NCI-H446 treated with DMSO at 0.1 percent for 48 hours (cell line): ENCODE data around the gene OPCML.

Source experiments
- DNase-seq: peaks from one replicate; lab custom pipeline; 2025; lab: John Stamatoyannopoulos, UW

Gene OPCML

DNA sequence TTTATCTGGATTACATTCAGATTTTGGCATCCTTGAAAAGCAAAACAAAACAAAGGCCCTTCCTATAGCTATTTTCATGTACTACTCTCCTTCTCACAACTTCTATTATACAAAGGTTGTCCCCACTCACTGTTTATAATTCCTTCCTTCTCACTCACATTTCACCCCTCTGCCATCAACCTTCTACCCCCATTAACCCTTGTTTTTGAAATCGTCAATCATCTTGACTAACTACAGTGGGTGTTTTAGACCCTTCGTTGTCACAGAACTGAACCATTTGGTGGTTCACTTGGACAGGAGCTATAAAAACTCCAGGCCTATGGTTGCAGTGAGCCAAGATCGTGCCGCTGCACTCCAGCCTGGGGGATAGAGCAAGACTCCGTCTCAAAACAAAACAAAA, 639.4 kb downstream of the OPCML start:
- DNase-seq: no peak

GRCh38 chr11:132888226-132888625, 644.1 kb downstream of the OPCML start:
- no peak for DNase-seq

- no peak for DNase-seq
These were observed 646.0 kb downstream of the OPCML start for GRCh38 chr11:132886335-132886734.

GRCh38 chr11:132883241-132883640, 649.1 kb downstream of the OPCML start:
- DNase-seq: no peak

GRCh38 chr11:132881622-132882021, 650.7 kb downstream of the OPCML start:
- DNase-seq: no peak

- DNase-seq: no peak
These were observed 654.2 kb downstream of the OPCML start for GRCh38 chr11:132878111-132878510.

- DNase-seq: no peak
These were observed 655.6 kb downstream of the OPCML start for GRCh38 chr11:132876705-132877104.

DNA sequence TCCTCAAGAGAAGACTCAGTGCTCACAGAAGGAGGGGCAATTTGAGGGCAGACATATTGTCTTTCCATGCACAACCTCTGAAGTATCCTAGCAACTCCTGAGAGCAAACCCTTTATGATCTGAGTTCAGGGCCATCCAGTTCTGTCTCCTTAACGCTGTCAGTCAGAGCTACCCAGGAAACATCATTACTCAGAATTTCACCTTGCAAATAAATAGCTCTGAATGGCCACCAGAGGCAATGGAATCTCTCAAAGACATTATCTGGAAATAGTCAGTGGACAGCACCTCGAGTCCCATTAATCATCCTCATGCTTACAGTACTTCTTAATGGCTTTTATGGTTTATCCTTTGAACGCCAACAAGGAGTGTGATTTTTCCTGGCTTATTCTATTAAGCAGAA, 656.1 kb downstream of the OPCML start:
- no peak for DNase-seq

DNA sequence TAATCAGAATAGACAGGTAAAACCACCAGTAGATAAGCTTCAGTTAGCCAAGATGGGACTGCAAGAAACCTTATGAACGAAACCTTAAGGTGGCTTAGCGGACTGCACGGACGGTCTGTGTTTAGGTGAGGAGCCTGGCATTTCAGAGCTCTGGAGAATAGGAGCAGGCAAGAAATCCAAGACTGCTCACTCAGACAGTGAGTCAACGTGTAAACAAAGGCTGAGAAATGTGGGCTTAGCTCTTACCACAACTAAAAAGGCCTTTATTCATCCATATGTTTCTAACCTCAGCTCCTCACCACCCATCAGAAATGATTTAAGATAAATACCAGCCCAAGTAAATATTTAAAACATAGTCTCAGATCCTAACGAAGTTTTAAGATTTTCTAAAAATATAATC, 657.7 kb downstream of the OPCML start:
- DNase-seq: no peak

DNA sequence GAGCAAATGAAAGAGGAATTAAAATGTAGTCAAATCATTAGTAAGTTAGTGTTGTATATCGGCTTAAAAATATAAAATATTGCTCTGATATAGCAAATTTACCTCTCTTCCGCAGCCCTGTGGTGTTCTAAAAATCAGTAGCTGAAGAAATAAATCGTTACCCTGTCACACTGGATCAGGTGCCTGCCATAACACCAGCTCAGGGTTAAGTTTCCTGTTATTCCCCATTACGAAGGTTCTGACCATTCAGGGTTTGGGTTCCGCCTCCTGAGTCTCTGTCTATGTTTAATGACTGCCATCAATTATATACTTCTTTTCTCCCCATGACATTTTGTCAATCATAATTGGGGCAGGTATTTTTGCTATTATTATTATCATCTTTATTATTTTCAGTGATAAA, 658.5 kb downstream of the OPCML start:
- DNase-seq: no peak

DNA sequence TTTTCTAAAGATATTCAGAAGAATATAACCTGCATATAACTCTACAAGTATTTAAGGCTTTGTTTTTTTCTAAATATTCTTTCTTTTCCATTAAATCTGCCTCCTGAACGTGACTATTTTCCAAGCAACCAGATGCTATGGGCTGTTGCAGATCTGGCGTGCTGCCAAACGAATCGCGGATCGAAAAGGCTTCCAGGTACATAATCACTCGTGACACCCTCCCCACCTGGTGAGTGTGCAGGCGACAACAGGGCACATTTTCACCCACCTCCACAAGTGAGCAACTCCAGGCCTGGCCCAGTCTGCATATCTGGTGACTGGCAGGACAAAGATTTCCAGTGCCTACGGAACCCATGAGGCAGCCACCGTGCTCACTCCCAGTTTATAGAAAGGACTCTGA, 660.1 kb downstream of the OPCML start:
- DNase-seq: no peak

DNA sequence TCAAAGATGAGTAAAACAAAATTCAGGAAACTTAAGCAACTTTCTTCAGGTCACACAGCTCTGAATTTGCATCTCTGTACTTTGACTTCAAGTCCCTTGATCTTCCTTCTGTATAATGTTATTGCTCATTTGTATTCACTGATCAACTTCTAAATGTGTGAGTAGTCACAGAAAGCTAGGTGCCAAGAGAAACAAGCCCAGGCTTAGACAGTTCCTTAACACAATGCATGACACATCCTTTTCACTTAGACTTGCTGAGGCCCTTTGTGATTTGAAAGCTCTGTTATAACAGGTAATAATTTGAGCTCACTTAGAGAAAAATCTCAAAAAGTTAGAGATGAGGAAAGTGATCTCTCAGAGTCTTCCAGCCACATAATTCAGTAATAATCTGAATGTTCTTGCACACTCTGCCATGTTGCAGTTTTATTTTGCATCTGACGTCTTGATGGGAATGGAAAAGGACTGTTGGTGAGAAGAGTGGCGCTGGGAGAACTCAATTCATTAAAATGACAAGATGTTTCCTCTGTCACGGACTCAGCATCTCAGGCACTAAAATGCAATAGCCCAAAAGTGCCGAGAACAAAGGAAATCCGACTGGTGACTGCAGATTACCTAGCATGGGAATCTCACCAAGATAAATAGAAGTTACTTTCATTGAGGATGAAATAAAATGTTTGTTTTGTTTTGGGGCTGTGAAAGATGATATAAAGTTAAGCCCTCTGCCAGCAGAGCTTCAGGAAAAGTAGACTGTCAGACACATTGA, 665.3 kb downstream of the OPCML start:
- no peak for DNase-seq

DNA sequence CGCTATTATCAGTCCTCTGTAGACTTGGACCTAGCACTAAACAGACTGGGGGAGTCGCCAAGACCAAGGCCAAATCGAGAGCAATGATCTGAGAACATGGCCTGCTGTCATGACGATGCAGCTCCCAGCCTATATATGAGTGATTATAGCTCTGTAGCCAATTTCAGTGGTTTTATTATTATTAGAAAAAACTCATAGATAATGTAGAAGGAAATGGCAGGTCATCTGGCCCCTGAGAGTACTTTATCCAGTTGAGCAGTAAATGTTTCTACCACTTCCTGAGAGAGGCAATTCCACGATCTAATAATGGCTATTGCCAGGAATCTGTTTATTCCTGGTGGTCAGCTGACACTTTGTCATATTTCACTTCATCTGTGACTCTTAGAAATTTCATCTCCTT, 666.7 kb downstream of the OPCML start:
- no peak for DNase-seq

DNA sequence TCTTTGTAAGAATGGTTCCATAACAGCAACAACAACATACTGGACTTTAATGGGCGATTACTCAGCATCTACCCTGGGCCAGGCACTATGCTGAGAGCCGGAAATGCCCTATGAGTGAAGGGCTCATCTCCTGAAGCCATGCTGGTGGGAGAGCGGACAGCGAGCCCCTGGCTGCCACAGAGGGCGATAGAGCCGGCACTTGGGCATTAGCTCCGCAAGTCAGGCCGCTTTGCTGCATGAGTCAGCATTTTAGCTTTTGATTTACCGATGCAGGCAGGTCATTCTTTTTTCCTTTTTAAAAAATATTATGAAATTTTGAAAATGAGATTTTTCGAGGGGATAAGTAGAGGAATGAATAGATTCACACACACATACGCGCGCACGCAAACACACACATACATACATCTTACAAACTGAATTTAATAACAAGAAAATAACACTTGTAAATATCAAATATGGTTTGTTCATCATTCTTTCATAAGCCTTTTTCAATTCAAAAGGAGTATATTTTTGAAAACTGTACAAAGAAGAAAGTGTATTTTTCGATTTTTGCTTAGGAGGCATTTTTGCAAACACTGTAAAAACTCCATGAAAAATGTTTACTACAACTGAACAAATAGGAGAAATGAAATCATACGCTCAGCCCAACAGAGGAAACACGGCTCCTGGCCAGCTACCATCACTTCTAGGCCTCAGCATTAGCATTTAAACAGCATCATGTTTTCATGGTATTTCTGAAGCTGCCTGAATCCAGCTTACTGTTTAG, 667.3 kb downstream of the OPCML start:
- DNase-seq: no peak

GRCh38 chr11:132862933-132863332, 669.4 kb downstream of the OPCML start:
- no peak for DNase-seq

GRCh38 chr11:132862137-132862536, 670.2 kb downstream of the OPCML start:
- no peak for DNase-seq

DNA sequence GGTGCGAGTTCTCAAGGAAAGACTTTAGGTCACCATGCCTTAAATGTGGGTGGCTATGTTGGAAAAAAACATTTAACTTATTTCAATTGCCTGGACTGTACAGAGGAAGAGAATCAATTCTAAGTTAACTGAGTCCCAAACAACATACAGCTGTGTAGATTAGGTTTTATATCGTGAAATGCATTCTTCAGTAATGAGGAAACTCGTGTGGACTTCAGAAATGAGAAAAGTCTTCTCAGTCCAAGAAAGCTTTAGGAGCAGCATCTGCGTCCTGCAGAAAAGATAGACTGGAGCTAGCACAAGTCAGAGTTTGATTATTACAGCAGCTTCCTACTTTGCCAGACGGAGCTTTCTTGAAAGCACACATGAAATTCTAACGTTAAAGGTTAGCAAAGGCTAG, 673.0 kb downstream of the OPCML start:
- DNase-seq: no peak

- no peak for DNase-seq
These were observed 674.1 kb downstream of the OPCML start for GRCh38 chr11:132858223-132858622.

DNA sequence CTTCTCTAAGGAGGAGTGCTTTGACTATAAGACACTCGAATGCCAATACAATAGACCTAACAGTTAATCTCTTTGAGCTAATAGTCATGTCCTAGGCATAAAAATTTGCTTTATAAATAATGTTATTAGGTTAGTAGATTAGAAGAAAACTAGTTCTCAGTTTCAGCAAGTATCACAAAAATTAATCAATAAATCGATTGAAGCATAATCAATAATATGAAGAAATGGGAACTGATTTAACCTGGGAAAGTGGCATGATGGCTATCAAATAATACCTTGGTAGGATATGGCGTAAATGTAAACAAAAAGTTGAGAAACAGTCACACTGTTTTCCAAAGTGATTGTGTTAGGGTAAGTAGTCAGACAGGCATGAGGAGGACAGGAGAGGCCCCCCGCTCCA, 676.3 kb downstream of the OPCML start:
- no peak for DNase-seq

DNA sequence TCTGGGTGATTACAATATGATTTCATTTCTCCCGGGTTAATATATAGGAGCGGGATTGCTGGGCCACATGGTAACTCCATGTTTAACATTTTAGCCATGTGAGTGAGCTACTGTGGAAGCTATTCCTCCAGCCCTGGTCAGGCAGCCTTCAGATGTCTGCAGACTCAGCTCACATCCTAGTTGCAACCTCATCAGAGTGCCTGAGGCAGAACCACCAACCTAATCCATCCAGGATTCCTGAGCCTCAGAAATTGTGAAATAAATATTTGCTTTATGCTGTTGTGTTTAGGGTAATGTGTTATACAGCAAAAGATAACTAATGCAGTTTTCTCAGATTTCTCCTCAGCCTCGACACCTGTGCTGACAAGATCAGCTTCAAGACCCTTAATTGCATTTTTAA, 676.8 kb downstream of the OPCML start:
- DNase-seq: no peak

GRCh38 chr11:132853886-132854285, 678.4 kb downstream of the OPCML start:
- DNase-seq: no peak

DNA sequence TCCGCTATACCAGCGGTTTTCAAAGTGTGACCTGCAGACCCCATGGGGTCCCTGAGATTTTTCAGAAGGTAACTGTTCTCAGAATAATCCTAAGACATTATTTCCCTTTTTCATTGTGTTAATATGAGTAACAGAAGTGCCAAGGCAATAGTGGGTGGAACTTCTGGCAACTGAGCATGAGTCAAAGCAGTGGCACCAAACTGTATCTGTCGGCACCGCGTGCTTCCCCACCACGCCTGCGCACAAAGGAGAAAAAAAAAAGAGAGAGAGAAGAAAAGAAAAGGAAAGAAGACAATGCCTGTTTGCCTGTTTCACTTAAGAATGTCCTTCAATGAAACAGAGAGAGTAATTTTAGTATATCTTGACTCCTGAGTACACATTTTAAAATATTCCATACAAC, 679.9 kb downstream of the OPCML start:
- no peak for DNase-seq

- DNase-seq: no peak
These were observed 681.1 kb downstream of the OPCML start for GRCh38 chr11:132851247-132851646.

DNA sequence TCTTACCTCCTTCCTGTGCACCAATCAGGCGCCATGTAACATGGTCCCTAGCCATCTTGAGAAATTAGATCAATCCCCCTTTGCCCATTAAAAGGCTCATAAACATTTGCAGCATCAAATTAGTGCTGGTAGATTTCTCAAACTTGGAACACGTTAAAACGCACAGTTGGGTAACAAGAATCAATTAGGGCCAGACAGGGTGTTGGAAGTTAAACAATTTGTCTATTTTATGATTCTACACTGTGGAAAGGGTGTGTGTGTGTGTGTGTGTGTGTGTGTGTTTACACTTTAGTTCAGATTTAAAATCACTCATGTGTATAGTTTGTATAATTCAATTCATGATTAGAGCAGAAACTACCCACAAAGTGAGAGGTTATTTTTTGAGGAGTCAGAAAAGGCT, 682.0 kb downstream of the OPCML start:
- DNase-seq: no peak
